Left ventricle myocardium inferior (tissue), 1 donor: Measurements from ENCODE around the gene GPR32. TPM values are rescaled to one million over a fixed set of nuclear protein-coding genes. Genes with fewer than 3 reads are reported as not detected.
"Not testable (repeated sequence)": the region's sequence is repeated elsewhere in the genome, so short reads cannot be mapped to it uniquely, and the experiment has no call there.

Experiments used
- DNase-seq: peaks from one replicate; pipeline ENCODE4 v3.0.0-alpha.2; 2020
- H3K27ac ChIP-seq: fragments of 200-600 bp; replicated peaks from 2 replicates; pipeline ENCODE4 v1.8.0; 2021
- H3K27me3 ChIP-seq: fragments of 200-600 bp; 2 replicates; pipeline ENCODE4 v1.8.0; 2021; ENCODE audit warnings: low read depth
- H3K36me3 ChIP-seq: fragments of 200-600 bp; 2 replicates; pipeline ENCODE4 v1.8.0; 2021
- H3K4me1 ChIP-seq: fragments of 200-600 bp; 2 replicates; pipeline ENCODE4 v1.8.0; 2021
- H3K4me3 ChIP-seq: fragments of 200-600 bp; 2 replicates; pipeline ENCODE4 v1.8.0; 2021; ENCODE audit warnings: mild to moderate bottlenecking, moderate library complexity
- H3K9me3 ChIP-seq: fragments of 200-600 bp; replicated peaks from 2 replicates; pipeline ENCODE4 v1.8.0; 2021
- CTCF ChIP-seq: fragments of 200-600 bp; IDR thresholded peaks from 2 replicates; pipeline ENCODE4 v1.8.0; 2021; ENCODE audit warnings: antibody characterized with exemption, mild to moderate bottlenecking, borderline replicate concordance
- intact Hi-C: fragments of 100-400 bp; cut with micrococcal nuclease; formaldehyde crosslinking; loops from one replicate; pipeline ENCODE4 v1.11.0; 2022
- total RNA-seq: library from RNA; stranded (reverse); fragmentation: NEBNext Ultra II Directional; extraction: Animal tissue kit (Norgen Biotek cat#: 25700); gene quantifications from one replicate; pipeline ENCODE4 v1.2.1, GENCODE V29; 2021
- donor health status: DM: no; HTN: yes; CAD: no; lungs with severe emphysema.

Gene GPR32
- total RNA-seq, 1 donor from 2014 or later, result not detected

DNA sequence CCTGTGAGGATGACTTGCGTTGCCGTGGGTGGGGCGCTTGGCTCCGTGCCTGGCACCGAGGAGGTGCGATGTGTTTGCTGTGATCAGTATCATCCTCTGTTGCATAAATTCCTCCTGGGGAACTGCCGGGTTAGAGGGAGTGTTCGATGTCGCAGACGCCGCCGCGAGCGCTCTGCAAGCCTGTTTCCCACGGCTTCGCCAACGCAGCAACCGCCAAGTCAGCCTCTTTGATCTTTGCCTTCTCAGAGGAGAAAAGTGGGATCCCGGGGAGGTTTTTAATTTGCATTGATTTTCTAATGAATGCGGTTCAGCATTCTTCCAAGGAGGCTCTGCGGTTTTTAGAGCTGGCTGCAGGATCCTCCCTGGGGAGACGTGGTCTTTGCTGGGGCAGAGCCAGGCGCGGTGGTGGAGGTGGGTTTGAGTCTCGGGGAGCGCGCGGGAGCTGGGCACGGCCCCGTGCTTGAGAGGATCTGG, 7.6 kb downstream of the GPR32 start:
- Histone ChIP-seq H3K36me3 (no peaks in the 10 kb centered on the region), H3K4me3 (no peak overlapping the region), H3K27ac (no peak overlapping the region), H3K4me1 (no peaks in the 10 kb centered on the region), H3K27me3 (peaks cover 99% of the 10 kb centered on the region), H3K9me3 (peaks cover 11% of the 10 kb centered on the region)
- no peak for DNase-seq
- intact Hi-C loops, result no loop called here
- no peak for TF ChIP-seq CTCF

DNA sequence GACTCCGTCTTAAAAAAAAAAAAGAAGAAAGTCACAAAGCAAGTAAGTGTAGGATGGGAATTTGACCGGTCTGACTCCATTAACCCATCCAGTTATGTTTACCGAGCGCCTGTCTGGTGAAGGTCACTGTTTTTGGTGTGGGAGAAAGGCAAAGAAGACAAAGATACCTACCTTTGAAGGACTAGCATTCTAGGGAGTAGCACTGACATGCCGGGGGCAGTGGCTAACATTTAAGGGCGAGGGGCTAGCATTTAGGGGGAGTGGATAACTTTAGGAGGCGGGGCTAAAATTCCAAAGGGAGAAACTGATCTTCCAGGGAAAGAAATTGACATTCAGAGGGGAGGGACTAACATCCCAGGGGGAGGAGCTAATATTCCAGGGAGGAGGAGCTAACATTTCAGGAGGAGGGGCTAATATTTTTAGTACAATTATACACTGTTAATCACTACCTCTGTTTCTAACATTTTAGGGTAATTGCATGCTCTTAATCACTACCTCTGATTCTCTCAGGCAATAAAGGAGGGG, 8.7 kb downstream of the GPR32 start:
- Histone ChIP-seq H3K4me1 (peaks cover 3% of the 10 kb centered on the region), H3K4me3 (no peak overlapping the region), H3K9me3 (peaks cover 11% of the 10 kb centered on the region), H3K36me3 (no peaks in the 10 kb centered on the region), H3K27me3 (peaks cover 95% of the 10 kb centered on the region), H3K27ac (no peak overlapping the region)
- intact Hi-C loops, result no loop called here
- no peak for DNase-seq
- TF ChIP-seq CTCF, result no peak

DNA sequence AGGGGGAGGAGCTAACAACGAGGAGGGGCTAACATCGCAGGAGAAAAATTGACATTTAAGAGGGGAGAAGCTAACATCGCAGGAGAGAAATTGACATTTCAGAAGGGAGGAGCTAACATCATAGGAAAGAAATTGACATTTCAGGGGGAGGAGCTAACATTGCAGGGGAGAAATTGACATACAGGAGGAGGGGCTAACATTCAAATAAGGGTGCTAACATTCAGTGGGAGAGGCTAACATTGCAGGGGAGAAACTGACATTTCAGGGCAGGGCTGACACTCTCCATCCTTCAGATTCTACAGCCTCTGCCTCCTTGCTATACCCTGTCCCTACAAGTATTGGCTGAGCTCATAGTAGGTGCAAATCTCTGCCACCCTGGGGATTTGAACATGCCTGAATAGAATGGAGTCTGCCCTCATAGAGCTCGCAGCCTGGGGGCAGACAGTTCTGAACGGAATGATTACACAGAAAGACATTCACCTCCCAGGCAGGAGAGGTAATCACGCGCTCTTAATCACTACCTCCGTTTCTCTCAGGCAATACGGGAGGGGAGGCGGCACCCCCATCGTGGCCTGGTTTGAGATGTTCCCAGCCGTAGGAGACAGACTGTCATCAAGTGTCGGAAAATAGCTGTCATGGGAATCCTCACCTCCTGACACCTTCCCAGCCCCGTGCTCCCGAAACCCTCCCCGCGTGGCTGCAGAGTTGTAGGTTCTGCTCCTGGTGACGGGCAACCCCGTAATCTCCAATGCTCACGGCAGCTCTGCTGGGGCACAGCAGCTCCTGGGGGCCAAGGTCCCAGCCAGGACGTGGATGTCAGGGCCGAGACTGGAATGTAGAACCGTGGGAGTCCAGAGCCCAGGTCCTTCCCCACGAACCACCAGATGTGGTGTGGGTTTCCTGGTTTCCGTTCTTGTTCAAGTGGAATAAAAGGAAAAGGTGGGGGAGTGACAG, 9.5 kb downstream of the GPR32 start:
- peaks cover 11% of the 10 kb centered on the region for H3K9me3 ChIP-seq
- DNase-seq, result no peak
- H3K4me1 ChIP-seq, result peaks cover 3% of the 10 kb centered on the region
- no peak overlapping the region for H3K27ac ChIP-seq
- intact Hi-C loops, result no loop called here
- no peak overlapping the region for H3K4me3 ChIP-seq
- H3K36me3 ChIP-seq, result no peaks in the 10 kb centered on the region
- H3K27me3 ChIP-seq, result peaks cover 87% of the 10 kb centered on the region
- TF ChIP-seq CTCF, result no peak

GRCh38 chr19:50780753-50781435, 10.6 kb downstream of the GPR32 start:
- H3K27ac ChIP-seq, result no peak overlapping the region
- H3K4me3 ChIP-seq, result no peak overlapping the region
- peaks cover 3% of the 10 kb centered on the region for H3K4me1 ChIP-seq
- H3K36me3 ChIP-seq, result no peaks in the 10 kb centered on the region
- TF ChIP-seq CTCF, result no peak
- H3K27me3 ChIP-seq, result peaks cover 80% of the 10 kb centered on the region
- peaks cover 11% of the 10 kb centered on the region for H3K9me3 ChIP-seq
- DNase-seq, result no peak
- intact Hi-C loops, result no loop called here

GRCh38 chr19:50783848-50784152, 13.5 kb downstream of the GPR32 start:
- H3K9me3 ChIP-seq, DNase-seq, H3K36me3 ChIP-seq, H3K4me3 ChIP-seq, H3K27ac ChIP-seq, H3K4me1 ChIP-seq, intact Hi-C loops: not testable (repeated sequence)
- peaks cover 51% of the 10 kb centered on the region for H3K27me3 ChIP-seq
